Activated effector memory CD4-positive, alpha-beta T cell treated with Interleukin-2 at 50 U/mL for 16 hours (primary cell): ENCODE measurements around the gene SEC61G.

Source experiments
- DNase-seq: peaks from one replicate; pipeline ENCODE4 v3.0.0-alpha.2; 2020

SEC61G gene

DNA sequence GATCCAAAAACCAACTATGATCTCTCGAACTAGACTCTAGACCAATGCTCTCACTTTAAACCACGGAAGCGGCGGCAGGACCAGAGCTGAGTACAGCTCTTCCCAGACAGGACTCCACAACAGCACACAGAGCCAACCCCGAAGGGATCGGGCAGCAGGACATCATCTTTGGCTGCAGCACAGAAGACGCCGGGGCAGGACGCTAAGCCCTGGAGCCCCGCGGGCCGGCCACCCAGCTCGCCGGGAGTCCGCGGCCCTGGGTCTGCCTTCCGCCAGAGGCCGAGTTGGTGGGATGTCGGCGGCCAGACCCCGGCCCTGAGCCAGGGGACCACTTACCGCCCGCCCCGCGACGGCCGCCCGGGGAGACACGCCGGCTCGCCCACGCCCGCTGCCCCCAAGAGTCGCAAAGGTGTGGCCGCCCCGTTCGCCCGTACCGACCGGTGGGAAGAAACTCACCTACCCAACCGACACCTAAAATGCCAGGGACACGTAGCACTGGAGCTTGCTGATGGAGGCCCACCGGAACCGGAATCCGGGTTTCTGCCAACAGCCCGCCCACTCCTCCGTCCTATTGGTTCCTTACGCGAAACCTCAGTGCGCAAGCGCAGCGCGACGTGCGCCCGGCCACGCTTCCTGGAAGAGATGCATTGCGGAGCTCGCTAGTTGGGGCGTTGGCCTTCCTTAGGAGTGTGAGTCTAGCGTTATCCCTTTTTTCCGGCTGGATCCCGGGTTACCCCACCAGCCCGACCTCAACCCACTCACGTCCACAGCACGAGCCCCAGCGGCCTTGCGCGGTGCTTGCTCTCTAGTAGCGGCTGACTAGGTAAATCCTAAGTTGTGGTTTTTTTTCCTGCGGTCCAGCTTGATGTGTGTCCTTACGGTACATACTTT, at the start of gene SEC61G:
SEC61G (minus strand) TSS at position 510 of the 891 bp plus-strand sequence. CDS start 1,623 bp downstream, outside the sequence.
- DNase-seq, result peak; percentile 94

GRCh38 chr7:54802841-54803240, 43.8 kb upstream of the SEC61G start:
- no peak for DNase-seq

DNA sequence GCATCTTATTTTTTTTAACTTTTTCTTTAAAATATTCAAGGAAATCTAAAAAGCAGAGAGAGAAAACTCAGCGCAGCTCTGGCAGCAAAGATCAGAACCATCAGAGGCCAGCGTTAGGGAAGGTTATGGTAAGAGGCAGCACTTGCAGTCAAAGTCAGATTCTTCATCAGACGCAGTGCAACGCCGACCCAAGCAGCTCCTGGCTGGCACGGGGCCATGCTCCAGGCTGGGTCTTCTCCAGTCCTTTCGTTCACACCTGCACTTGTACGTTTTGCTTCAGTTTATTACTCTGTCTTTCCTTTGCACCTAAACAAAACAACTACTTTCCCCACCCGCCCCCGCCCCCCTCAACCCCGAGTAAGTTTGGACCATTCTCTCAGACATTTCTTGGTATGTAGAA, 43.1 kb upstream of the SEC61G start:
- no peak for DNase-seq

GRCh38 chr7:54799792-54800191, 40.8 kb upstream of the SEC61G start:
- DNase-seq, result no peak

- DNase-seq, result no peak
Measured at GRCh38 chr7:54798530-54798929, 39.5 kb upstream of the SEC61G start.

- no peak for DNase-seq
Measured at GRCh38 chr7:54796853-54797252, 37.8 kb upstream of the SEC61G start.

- DNase-seq, result no peak
Measured at GRCh38 chr7:54796150-54796549, 37.1 kb upstream of the SEC61G start.

- DNase-seq, result no peak
Measured at GRCh38 chr7:54792383-54792782, 33.4 kb upstream of the SEC61G start.

DNA sequence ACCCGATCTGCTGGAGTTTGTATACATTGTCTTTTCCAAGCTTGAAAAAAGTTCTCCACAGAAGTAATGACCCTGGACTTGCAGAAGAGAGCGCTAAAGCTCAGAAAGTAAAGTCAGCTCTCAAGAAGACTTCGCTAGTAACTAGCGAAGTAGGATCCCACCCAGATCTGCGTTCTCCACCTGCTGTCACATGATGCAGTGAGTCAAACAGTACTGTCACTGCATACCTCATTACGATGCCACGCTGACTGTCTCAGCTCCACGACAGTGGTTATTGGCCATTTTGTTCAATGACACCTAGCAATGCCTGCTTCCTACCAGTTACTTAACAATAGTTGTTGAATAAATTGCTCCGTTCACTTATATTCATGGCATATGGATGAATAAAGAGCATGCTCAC, 29.7 kb upstream of the SEC61G start:
- no peak for DNase-seq

DNA sequence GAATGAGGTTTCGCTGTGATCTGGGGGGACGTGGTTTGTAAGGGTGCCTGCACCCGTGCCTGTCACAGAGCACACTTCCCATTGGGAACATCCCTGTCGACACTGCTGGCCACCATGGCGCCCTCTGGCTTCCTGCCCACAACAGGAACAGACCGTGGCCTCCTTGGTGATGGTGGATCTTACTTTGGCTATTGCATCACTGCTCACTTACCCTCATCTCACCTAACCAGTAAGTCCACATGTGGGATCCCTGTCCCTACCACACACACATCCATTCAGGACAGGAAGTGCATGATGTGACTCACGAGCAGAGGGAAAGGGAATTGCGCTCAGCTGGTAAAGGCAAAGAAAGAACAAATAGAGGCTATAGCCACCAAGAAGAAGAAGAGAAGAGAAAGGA, 26.2 kb upstream of the SEC61G start:
- no peak for DNase-seq

DNA sequence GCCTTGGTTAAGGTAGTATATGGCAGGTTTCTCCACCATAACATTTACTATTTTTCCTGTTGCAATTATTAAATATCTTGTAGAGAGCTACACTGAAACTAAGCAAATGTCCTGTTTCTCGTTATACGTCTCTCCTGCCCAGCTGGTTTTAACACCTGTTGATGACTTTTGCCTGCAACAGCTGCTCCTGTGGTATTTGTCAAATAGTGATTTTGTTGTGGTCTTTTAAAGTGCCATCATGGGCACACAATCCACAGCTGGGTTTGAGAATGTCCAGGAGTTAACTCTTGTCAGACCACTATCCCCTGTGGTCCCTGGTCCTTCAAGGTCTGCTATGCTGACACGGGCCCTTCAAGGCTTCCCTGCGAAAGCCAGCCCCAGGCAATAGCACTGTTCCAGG, 24.9 kb upstream of the SEC61G start:
- no peak for DNase-seq

- DNase-seq, result no peak
Measured at GRCh38 chr7:54782829-54783228, 23.8 kb upstream of the SEC61G start.

DNA sequence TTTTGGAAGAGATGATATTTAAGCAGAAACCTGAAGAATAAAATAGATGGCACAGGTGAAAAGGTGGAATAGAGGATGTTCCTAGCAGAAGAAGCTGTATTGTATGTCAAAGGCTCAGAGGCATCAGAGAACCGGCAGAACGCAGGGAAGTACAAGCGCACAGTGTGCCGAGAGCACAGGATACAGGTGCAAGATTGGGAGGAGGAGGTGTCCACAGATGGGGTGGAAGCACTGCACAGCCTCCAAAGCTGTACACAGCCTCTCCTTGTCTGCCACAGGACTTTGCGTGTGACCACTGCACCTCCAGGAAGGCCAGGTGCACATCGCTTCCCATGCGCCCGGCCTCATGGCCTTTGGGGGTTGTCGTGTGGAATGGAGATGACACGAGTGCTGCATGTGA, 23.3 kb upstream of the SEC61G start:
- no peak for DNase-seq

DNA sequence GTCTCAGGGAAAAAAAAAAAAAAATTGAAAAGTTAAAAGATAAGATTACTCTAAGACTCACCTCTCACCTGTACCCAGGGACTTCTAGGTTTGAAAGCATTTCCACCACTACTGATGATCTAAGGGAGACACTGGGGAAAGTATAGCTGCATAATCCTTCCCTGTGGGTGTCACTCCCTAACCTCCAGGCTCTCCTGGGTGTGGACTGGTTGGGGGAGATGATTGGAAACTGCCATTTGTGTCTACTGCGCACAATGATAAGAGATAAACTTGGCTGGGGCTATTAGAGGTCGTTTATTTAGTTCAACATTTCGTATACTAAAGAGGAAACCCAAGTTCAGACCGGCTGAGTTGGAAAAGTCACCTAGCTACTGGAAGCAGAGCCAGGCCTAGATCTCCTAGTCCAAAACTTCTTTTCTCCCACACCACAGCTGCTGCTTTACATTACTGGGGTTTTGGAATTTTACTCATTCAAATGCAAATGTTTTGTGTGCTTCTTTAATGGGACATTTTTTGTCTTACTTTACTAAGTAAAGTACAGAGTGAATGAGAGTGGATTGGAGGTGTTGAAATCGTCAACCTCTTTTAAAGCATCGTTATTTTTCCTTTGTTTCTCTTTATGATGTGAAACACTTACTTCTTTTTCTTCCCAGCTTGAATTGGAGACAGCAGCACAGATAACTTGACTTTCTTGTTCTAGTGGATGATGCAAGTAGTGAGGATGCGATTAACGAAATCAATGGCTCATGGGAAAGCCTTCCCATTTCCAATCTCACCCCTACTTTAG, 22.3 kb upstream of the SEC61G start:
- DNase-seq, result no peak

- DNase-seq, result no peak
Measured at GRCh38 chr7:54780490-54780889, 21.5 kb upstream of the SEC61G start.

DNA sequence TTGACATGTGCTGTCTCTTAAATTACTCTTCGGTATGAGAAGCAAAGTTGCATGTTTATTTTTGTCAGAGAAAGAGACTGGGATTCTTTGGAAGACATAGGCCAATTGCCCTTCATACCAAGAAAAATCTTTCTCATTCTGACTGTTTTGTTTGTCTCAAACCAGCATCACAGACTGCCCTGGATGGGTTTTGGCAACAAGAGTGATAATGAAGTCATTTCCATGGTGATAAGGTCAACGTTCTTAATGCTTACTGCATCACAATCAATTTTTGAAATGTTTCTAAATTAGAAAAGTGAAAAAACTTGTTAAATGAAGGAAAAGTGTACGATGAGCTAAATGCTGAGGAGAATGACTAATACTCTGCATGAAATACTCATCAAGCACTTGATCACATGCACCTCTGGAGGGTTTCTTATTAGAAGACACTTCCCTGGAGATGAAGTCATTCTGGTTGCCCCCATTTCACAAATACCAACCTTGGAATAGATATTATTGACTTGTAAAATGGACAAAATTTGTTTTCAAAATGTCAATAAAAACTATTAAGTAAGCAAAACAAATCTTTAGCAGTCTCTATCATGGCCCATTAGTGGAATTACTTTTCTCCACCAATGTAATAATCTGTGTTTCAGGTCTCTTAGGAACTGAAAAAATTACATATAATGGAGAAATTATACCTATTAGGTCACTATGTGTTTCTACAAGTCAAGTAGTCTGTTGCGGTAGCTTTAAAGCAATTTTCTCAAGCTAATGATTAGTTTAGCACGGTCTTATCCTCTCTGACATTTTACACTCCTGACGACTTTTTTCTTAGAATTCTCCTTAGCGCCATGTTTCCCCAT, 19.9 kb upstream of the SEC61G start:
- DNase-seq, result no peak

DNA sequence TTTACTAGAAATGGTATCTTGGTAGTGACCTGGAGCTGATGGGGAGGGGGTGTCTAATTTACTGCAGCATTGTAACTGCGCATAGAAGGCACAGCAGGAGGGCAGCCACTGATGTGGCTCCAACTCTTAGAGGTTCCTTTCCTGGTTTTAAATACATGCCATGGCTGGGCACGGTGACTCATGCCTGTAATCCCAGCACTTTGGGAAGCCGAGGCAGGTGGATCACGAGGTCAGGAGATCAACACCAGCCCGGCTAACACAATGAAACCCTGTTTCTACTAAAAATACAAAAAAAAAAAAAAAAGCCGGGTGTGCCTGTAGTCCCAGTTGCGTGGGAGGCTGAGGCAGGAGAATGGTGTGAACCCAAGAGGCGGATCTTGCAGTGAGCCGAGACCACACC, 19.2 kb upstream of the SEC61G start:
- no peak for DNase-seq

- no peak for DNase-seq
Measured at GRCh38 chr7:54774785-54775740, 16.1 kb upstream of the SEC61G start.

DNA sequence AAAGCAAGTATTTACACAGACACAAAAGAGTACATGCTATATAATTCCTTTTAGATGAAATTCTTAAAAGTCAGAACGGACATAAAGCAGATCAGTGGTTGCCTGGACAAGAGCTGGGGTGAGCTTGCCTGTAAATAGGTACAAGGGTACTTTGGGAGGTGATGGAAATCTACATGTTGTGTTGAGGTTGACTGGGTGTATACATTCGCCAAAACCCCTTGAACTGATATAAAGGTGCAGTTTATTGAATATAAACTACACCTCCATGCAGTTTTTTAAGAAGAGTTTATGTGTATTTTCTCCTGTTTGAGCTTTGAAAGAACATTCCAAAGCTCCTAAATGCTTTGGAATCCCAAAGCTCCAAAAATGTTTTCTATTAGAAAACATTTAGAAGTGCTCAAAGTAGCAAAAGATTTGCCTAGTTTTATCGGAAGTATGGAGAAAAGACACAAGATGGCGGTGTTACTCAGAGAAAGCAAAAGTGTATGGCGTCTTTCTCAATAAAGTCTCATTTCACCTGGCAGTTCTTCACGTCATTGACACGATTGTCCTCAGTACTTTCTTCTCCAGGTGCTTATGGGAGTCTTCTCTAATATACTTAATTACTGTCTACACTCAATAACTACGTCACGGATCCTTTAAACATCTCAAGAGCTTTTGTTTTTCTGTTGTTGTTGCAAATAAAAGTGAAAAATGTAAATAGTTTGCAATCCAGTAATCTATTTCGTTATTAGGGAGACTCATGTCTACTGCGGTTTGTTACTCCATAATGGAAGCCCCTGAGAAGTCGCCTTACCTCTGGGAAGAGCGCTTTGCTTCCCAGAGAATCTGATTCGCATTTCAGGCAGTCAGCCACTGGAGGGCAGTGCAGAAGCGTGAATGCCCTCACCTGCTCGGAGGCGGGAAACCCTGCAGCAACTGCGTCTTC, 14.7 kb upstream of the SEC61G start:
- peak; percentile 43 for DNase-seq

DNA sequence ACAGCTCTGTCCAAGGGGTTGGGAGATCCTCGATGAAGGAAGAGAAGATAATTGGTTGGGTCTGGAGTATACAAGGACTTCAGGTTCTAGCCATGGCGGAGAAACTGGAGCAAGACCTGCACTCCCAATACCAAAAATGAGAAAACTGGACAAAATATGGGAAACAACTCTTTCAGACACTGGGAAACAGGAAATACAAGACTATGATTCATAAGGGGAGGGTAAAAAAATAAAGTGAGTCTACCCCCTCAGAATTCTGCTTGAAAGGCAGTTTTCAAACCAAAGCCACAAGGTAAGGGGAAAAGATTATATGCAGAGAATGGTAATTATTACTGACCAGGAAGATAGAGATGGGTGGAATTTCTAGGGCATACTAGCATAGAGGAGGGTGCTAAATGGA, 10.2 kb upstream of the SEC61G start:
- no peak for DNase-seq

DNA sequence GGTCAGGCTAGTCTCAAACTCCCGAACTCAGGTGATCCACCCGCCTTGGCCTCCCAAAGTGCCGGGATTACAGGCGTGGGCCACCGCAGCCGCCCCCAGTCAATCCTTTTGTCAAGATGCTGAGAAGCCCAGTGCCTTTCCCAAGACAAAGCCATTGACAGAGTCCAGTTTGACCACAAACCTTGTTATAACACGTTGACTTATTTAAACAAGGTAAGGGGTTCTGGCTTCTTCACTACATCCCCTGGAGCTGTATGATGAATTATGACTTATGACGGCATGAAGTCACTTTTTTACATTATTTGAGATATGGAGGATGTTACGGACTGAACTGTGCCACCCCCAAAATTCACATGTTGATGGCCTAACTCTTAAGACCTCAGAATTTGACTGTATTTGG, 5.8 kb upstream of the SEC61G start:
- DNase-seq, result no peak
